ENCODE results near the gene DYNC1I2. TPM values are rescaled to one million over a fixed set of nuclear protein-coding genes. Genes with fewer than 3 reads are reported as not detected.
A peak's percentile ranks its signal among the peaks of the same experiment; 100 is the strongest.

The DYNC1I2 gene
- total RNA-seq, 1 donor from 2014 or later = 49.7 TPM

DNA sequence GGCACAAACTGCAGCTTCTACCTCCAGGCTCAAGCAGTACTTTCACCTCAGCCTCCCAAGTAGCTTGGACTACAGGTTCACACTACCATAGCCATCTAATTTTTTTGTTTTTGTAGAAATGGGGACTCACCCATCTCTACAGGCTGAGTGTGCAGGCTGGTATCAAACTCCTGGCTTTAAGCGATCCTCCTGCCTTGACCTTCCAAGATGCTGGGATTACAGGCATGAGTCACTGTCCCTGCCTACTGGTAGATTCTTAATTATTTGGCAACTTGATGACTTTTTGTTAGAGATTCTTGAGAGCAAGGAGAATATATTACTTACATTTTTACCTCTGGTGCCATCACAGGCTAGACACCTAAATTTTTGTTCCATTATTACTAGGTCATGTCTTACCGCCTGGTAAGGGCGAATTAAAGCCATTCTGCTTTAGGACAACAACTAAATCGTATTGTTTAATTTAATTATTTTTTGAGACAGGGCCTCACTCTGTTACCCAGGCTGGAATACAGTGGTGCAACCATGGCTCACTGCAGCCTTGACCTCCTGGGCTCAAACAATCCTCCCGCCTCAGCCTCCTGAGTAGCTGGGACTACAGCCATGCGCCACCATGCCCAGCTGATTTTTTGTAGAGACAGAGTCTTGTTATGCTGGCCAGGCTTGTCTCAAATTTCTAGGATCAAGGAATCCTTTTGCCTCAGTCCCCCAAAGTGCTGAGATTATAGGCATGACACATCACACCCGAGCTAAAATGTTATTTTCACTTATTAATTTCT is 15.7 kb downstream of the DYNC1I2 start:
- Mint-ChIP-seq H3K27me3 (no peaks in the 10 kb centered on the region), H3K36me3 (ENCODE audit: low read depth) (peaks cover 15% of the 10 kb centered on the region), H3K27ac (no peak overlapping the region), H3K4me3 (no peak overlapping the region), H3K9me3 (no peaks in the 10 kb centered on the region), H3K4me1 (peaks cover 3% of the 10 kb centered on the region)
- intact Hi-C loops (cut with micrococcal nuclease) = loop anchor here (5.0 to 10.0 kb wide), 2 partner anchors 222 to 759 kb away; partner anchors contain the start of gene HAT1
- no peak for DNase-seq

DNA sequence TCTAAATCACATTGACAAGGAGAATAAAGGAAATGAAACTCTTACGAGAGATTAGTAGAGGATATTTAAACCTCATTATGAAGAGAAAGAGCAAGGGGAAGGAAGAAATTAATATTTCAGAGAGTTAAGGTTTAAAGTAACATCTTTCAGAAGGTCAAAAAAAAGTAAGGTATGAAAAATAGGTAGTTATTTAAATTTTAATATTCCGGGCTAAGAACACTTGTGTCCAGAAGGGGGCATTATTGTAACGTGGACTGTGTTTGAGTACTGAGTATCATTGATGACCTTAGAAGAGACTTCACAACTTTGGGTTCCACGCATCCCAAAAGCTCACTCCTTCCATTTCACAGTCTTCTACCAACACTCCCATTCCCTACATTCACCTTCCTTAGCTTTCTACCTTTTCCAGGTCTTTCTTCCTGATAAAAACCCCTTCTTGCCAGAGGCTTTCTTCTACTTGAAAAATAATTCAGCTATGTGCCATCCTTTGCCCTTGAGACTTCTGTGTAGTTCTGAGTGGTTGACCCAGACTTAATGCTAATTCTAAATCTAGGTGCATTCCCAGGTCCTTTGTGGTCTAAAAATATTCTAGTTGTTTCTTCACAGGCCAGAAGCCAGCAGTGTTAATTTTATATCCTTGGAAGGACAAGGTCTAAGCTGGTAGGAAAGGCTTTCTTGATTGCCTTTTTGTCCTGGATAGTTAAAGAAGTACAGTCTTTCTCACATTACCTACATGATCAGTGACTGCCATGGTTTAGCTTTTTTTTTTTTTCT is 16.5 kb downstream of the DYNC1I2 start:
- Mint-ChIP-seq H3K27me3 (no peaks in the 10 kb centered on the region), H3K27ac (no peak overlapping the region), H3K4me1 (peaks cover 3% of the 10 kb centered on the region), H3K9me3 (no peaks in the 10 kb centered on the region), H3K36me3 (ENCODE audit: low read depth) (peaks cover 13% of the 10 kb centered on the region), H3K4me3 (no peak overlapping the region)
- peak; percentile 66 for DNase-seq
- intact Hi-C loops (cut with micrococcal nuclease) = loop anchor here (5.0 to 10.0 kb wide), 2 partner anchors 221 to 759 kb away; partner anchors contain the start of gene HAT1

DNA sequence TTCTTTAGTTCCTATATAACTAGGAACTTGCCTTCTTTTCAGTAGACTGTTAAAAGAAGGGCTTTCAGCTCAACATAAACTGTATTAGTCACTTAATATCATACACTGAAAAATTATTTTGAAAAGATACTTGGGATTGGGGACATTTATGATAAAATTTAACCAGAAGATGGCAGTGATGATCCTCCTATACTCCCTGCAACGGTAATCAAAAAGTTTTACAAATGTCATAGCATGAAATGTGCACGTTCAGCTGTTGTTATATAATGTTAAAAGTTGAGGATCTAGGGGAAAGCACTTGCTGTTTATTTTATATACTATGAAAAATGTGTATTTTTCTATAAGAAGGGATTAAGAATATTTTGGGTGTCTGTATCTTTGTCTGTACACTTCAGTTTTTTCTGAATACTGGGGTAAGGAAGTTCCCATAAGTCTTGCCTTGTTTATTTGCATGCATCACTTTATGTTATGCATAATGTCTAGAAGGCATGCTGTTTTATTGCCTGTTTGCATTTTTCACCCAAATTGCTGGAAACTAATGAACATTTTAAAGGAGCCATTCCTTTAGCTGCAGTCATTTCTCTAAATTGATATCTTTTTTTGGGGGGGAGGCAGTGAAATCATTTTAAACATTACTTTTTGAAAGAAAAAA is 19.0 kb downstream of the DYNC1I2 start:
- Mint-ChIP-seq H3K4me3 (no peak overlapping the region), H3K9me3 (no peaks in the 10 kb centered on the region), H3K36me3 (ENCODE audit: low read depth) (peaks cover 15% of the 10 kb centered on the region), H3K4me1 (peaks cover 3% of the 10 kb centered on the region), H3K27ac (no peak overlapping the region), H3K27me3 (no peaks in the 10 kb centered on the region)
- intact Hi-C loops (cut with micrococcal nuclease) = loop anchor here (1.0 to 10.0 kb wide), 3 partner anchors 219 to 398 kb away; partner anchors contain the start of gene HAT1
- no peak for DNase-seq

DNA sequence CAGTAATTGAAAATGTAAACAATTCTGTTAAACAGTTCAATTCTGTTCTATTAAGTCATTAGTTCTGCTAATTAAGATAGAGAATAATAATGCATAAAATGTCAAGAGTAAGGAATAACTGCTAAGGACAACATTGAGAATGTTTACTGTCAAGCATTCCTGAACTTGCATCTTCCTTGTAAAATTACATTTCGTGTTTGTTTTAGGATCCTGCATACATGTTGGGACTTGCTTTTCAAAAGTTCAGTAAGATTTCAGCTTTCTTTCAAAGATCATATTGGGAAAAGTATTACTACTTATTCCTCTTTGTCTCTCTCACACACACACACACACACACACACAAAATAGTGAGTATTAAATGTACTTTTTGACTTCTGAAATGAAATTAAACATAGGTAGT is 20.5 kb downstream of the DYNC1I2 start:
- Mint-ChIP-seq H3K4me1 (peaks cover 7% of the 10 kb centered on the region), H3K27me3 (no peaks in the 10 kb centered on the region), H3K27ac (no peak overlapping the region), H3K9me3 (no peaks in the 10 kb centered on the region), H3K4me3 (no peak overlapping the region), H3K36me3 (ENCODE audit: low read depth) (peaks cover 13% of the 10 kb centered on the region)
- intact Hi-C loops (cut with micrococcal nuclease) = loop anchor here (5.0 to 10.0 kb wide), 2 partner anchors 217 to 370 kb away; partner anchors contain the start of gene HAT1
- no peak for DNase-seq

DNA sequence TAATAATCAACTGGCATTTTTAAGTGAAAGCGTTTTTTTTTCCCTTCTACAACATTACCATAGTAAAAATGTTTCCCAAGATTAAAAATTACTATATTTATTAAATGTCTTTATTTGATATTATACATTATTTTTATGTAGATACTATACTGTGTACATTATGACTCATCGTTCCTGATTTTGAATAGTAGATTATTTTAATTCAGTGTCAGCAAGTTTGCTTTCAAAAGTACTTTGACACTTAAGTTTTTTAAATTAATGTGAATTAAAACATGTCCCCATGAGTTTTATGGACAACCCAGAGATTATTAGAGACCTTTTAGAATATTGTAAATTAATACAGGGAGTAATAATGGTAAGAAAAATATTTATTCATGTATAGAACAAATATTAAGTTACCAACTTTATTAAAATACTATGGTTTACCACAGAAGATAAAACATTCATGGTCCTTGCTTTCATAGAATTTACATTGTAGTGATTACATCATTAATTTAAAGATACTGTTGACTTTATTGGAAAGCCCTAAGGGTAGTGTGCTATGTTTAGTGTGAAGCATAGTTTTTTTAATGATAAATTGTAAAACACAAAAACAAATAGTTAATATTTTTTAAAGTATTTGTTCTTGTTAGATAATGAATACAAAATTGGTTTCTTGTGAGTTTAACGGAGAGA is 21.9 kb downstream of the DYNC1I2 start:
- H3K36me3 Mint-ChIP-seq (ENCODE audit: low read depth) = peaks cover 9% of the 10 kb centered on the region
- peaks cover 5% of the 10 kb centered on the region for H3K4me1 Mint-ChIP-seq
- H3K4me3 Mint-ChIP-seq = no peak overlapping the region
- H3K27me3 Mint-ChIP-seq = no peaks in the 10 kb centered on the region
- H3K27ac Mint-ChIP-seq = no peak overlapping the region
- no peaks in the 10 kb centered on the region for H3K9me3 Mint-ChIP-seq
- no peak for DNase-seq
- intact Hi-C loops (cut with micrococcal nuclease) = loop anchor here (5.0 to 10.0 kb wide), 2 partner anchors 216 to 368 kb away; partner anchors contain the start of gene HAT1

DNA sequence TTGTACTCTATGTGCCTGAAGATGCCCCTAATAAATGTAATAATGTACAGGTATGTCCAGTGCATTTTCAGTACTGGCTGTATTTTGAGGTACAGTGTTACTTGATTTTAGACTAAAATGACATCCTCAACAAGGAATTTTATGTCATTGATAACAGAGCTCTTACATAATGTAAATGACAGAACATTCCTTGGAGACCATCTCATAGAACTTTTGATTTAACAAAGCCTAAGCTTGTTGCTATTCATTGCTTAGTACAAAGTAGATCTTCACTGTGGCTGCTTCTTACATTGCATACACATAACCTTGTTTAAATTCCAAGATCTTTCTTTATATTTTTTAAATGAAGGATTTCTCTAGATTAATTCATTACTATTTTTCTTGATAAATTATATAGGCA is 24.1 kb downstream of the DYNC1I2 start:
- Mint-ChIP-seq H3K4me1 (peaks cover 5% of the 10 kb centered on the region), H3K27ac (no peak overlapping the region), H3K4me3 (no peak overlapping the region), H3K9me3 (no peaks in the 10 kb centered on the region), H3K36me3 (ENCODE audit: low read depth) (peaks cover 16% of the 10 kb centered on the region), H3K27me3 (no peaks in the 10 kb centered on the region)
- intact Hi-C loops (cut with micrococcal nuclease) = no loop called here
- DNase-seq = no peak

DNA sequence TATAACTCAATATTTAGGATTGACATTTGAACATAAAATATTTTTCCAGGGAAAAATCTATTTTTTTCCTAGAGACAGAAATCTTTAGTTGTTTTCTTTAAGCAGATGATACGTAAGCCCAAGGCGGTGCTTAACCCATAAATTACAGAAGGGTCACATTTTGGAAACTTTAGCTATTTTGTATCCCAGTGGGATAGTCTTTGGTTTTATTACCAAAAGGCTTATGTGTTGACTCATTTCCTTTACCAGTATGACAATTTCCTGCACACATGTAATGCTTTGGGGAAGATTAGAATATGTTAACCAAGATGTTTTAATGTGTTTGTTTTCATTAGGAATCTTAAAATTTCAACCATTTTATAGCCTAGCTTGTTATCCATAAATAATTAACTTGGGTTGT is 24.8 kb downstream of the DYNC1I2 start:
- H3K4me3 Mint-ChIP-seq = no peak overlapping the region
- H3K27me3 Mint-ChIP-seq = no peaks in the 10 kb centered on the region
- peaks cover 5% of the 10 kb centered on the region for H3K4me1 Mint-ChIP-seq
- intact Hi-C loops (cut with micrococcal nuclease) = no loop called here
- H3K27ac Mint-ChIP-seq = no peak overlapping the region
- H3K9me3 Mint-ChIP-seq = no peaks in the 10 kb centered on the region
- peaks cover 14% of the 10 kb centered on the region for H3K36me3 Mint-ChIP-seq (ENCODE audit: low read depth)
- no peak for DNase-seq

DNA sequence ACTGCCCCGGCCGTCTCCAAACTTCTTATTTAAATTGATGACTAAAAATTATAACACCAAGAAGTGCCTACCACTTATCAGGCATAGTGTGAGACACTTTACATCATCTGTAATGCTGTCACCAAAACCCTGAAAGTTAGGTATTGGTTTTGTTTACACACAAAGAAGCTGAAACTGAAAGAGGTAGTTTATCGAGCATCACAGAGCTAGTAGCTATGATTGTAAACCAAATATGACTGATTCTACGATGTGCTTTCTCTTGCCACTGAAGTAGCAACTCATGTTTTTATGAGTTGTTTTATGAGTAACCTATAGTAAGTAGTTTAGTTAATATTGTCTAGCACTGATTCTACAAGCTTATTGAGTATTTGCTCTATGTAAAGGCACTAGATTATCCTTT is 31.5 kb downstream of the DYNC1I2 start:
- no peak for DNase-seq
- Mint-ChIP-seq H3K9me3 (no peaks in the 10 kb centered on the region), H3K27me3 (no peaks in the 10 kb centered on the region), H3K4me3 (no peak overlapping the region), H3K27ac (no peak overlapping the region), H3K36me3 (ENCODE audit: low read depth) (peaks cover 18% of the 10 kb centered on the region), H3K4me1 (peaks cover 2% of the 10 kb centered on the region)
- intact Hi-C loops (cut with micrococcal nuclease) = no loop called here

DNA sequence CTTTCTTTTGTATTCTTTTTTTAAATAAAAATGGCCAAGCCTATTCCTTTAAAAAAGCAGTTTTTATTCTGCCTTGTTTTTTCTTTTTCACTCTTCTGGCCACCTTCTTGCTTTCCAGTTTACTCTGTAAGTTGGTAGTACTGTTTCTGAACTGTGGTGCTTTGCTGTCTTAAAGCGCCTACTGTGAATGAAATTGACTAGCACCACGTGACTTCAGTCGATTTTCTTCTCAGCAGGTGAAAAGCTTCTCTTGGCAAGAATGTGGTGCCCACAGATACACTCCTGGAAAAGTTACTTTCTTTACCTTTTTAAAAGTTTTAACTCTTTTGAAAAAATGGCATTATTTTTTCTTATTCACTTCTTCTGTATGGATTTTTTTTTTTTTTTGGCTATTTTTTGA is 32.4 kb downstream of the DYNC1I2 start:
- H3K4me3 Mint-ChIP-seq = no peak overlapping the region

DNA sequence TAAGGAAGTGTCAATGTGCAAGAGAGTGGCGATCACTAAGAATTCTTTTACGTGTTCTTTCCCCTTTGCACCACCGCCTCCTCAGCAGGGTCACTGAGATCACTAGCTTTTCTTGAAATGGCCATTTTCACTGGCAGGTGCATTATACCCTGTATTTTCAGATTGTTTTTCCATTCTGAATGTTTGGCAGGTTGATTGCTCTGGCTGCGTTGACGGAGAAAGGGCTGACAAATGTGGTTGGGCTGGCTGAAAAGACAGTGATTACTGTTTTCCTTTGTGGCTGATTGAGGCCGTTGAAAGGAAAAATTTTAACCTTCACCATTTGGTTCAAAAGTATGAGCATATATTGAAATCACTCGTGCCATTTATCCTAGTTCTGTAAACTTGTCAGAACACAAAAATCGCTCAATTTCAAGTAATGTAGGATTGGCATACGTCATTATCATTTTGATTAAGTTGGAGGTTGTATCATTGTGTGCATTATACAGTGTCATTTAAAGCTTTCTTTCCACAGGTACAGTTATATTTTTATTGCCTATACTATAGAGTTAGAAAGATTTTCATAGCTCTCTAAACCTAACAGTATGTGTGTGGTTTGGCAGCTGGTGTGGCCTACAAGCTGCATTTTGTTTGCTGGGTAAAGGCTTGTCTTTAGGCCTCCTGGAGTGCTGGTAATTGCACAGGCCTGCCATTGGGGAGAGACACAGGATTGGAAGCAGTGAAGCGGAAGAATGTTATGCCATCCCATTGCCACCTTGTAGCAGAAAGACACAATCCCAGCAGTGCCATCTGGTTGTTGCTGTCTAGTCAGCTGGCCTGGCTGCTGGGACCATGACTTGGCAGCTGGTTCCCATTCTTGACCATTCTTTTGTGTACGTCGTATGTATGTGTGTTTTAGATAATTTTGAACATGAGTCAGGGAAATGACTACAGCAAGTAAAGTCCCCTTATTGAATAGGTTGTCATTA is 36.7 kb downstream of the DYNC1I2 start:
- peaks cover 24% of the 10 kb centered on the region for H3K36me3 Mint-ChIP-seq (ENCODE audit: low read depth)
- no peak overlapping the region for H3K4me3 Mint-ChIP-seq
- intact Hi-C loops (cut with micrococcal nuclease) = loop anchor here (10.0 kb wide), 1 partner anchor 71 kb away; no protein-coding TSS in a partner anchor
- no peak for DNase-seq
- no peaks in the 10 kb centered on the region for H3K4me1 Mint-ChIP-seq
- H3K27me3 Mint-ChIP-seq = no peaks in the 10 kb centered on the region
- H3K9me3 Mint-ChIP-seq = no peaks in the 10 kb centered on the region
- no peak overlapping the region for H3K27ac Mint-ChIP-seq

More for the DNA sequence above, 32.4 kb downstream of the DYNC1I2 start:
- Mint-ChIP-seq H3K27me3 (no peaks in the 10 kb centered on the region), H3K27ac (no peak overlapping the region), H3K4me1 (peaks cover 2% of the 10 kb centered on the region), H3K9me3 (no peaks in the 10 kb centered on the region), H3K36me3 (ENCODE audit: low read depth) (peaks cover 22% of the 10 kb centered on the region)
- intact Hi-C loops (cut with micrococcal nuclease) = loop anchor here (10.0 kb wide), 1 partner anchor 75 kb away; no protein-coding TSS in a partner anchor
- no peak for DNase-seq

DNA sequence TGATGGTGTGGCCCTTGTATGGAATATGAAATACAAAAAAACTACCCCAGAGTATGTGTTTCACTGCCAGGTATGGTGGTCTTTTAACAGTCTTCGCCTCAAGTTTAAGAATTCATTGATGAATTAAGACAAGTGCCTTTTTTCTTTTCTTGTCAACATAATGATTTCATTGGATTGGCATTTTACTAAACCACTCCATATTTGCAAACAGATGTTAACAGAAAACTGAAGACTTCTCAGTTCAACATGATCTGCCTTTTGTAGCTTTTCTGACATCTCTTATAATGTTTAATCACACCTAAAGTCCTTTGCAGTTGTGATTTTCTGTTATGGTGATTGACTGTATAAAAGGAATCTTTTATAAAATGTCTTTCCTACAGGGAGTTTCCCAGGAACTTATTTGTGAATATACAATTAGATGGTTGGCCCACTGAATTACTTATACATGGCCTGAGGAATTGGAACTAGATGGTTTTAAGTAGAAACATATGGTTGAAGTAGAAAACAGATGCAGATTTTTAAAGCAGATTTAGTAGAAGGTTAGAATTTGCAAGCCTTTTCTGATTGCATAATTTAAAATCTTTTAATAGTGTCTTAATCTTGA is 39.7 kb downstream of the DYNC1I2 start:
- peaks cover 39% of the 10 kb centered on the region for H3K36me3 Mint-ChIP-seq (ENCODE audit: low read depth)
- no peak for DNase-seq
- H3K9me3 Mint-ChIP-seq = no peaks in the 10 kb centered on the region
- no peaks in the 10 kb centered on the region for H3K4me1 Mint-ChIP-seq
- no peak overlapping the region for H3K27ac Mint-ChIP-seq
- no peak overlapping the region for H3K4me3 Mint-ChIP-seq
- H3K27me3 Mint-ChIP-seq = no peaks in the 10 kb centered on the region
- intact Hi-C loops (cut with micrococcal nuclease) = loop anchor here (10.0 kb wide), 1 partner anchor 68 kb away; no protein-coding TSS in a partner anchor
